Keratinocyte (primary cell): ENCODE results near the gene CCDC70. TPM values are rescaled to one million over a fixed set of nuclear protein-coding genes. Genes with fewer than 3 reads are reported as not detected.
"Not testable (repeated sequence)": the region's sequence is repeated elsewhere in the genome, so short reads cannot be mapped to it uniquely, and the experiment has no call there.

Source experiments
- DNase-seq: peaks from one replicate; pipeline ENCODE4 v3.0.0-alpha.2; 2011; ENCODE audit warnings: low read depth, missing footprints, low spot score
- FAIRE-seq: peaks from 2 replicates; lab custom pipeline; 2011; peaks lifted over from hg19 to GRCh38; lab: Jason Lieb, UNC
- H2AFZ ChIP-seq: 2 replicates; pipeline ENCODE4 v1.6.0; 2012; ENCODE audit warnings: low read length, control low read depth, inconsistent platforms; ENCODE audit not compliant: control insufficient read depth
- H3K27ac ChIP-seq: 2 replicates; pipeline ENCODE4 v1.5.1; 2011; ENCODE audit warnings: low read length; ENCODE audit not compliant: control insufficient read depth, insufficient read depth
- H3K27me3 ChIP-seq: 3 replicates; pipeline ENCODE4 v1.6.0; 2011; ENCODE audit warnings: low read length; ENCODE audit not compliant: control insufficient read depth, insufficient read depth; ENCODE audit errors: extremely low read depth
- H3K36me3 ChIP-seq, 2 experiments: 2 replicates in 1 of 2; 3 replicates in 1 of 2; pipeline ENCODE4 v1.5.1; 2011; ENCODE audit warnings: low read length in 2 of 2, mild to moderate bottlenecking in 1 of 2; ENCODE audit not compliant: control insufficient read depth in 2 of 2, insufficient read depth in 2 of 2; ENCODE audit errors: extremely low read depth in 1 of 2
- H3K4me1 ChIP-seq: 3 replicates; pipeline ENCODE4 v1.5.1; 2011; ENCODE audit warnings: low read length; ENCODE audit not compliant: control insufficient read depth, insufficient read depth; ENCODE audit errors: extremely low read depth
- H3K4me2 ChIP-seq: 3 replicates; pipeline ENCODE4 v1.6.0; 2011; ENCODE audit warnings: low read depth, low read length; ENCODE audit not compliant: control insufficient read depth, insufficient read depth; ENCODE audit errors: extremely low read depth
- H3K4me3 ChIP-seq, 3 experiments: fragments of 200-600 bp in 1 of 3; sonication (generic) in 1 of 3; 2 replicates in 2 of 3; 3 replicates in 1 of 3; pipeline ENCODE4 v1.5.1; 2011 to 2016; ENCODE audit warnings: low read length in 3 of 3, mild to moderate bottlenecking in 3 of 3, control low read depth in 2 of 3, inconsistent platforms in 1 of 3, low read depth in 1 of 3, mixed read lengths in 1 of 3, mixed run types in 1 of 3, moderate library complexity in 1 of 3; ENCODE audit not compliant: control insufficient read depth in 2 of 3, insufficient read depth in 2 of 3; ENCODE audit errors: extremely low read depth in 1 of 3
- H3K79me2 ChIP-seq: 2 replicates; pipeline ENCODE4 v1.6.0; 2012; ENCODE audit warnings: low read length; ENCODE audit not compliant: control insufficient read depth, insufficient read depth
- H3K9ac ChIP-seq: 3 replicates; pipeline ENCODE4 v1.6.0; 2011; ENCODE audit warnings: low read length; ENCODE audit not compliant: control insufficient read depth, insufficient read depth; ENCODE audit errors: extremely low read depth
- H3K9me1 ChIP-seq: 3 replicates; pipeline ENCODE4 v1.6.0; 2011; ENCODE audit warnings: low read length; ENCODE audit not compliant: control insufficient read depth, insufficient read depth; ENCODE audit errors: extremely low read depth
- H3K9me3 ChIP-seq: 2 replicates; pipeline ENCODE4 v1.5.1; 2012; ENCODE audit warnings: low read depth, low read length; ENCODE audit not compliant: control insufficient read depth
- H4K20me1 ChIP-seq: 3 replicates; pipeline ENCODE4 v1.6.0; 2011; ENCODE audit warnings: low read length; ENCODE audit not compliant: control insufficient read depth, insufficient read depth; ENCODE audit errors: extremely low read depth
- EZH2 ChIP-seq: IDR thresholded peaks from one replicate; pipeline ENCODE4 v1.6.1; 2012; ENCODE audit warnings: inconsistent platforms, mild to moderate bottlenecking, low read length, moderate library complexity
- dilution Hi-C: fragments of 300-500 bp; cut with MboI; formaldehyde crosslinking; loops from one replicate; pipeline ENCODE4 v1.7.0; 2020; ENCODE audit warnings: low sequenced_read_pairs; ENCODE audit not compliant: extremely low pct_ligation_motif_present
- polyA plus RNA-seq, 5 experiments: library from polyadenylated mRNA; depleted of rRNA in 3 of 5; stranded (reverse) in 3 of 5; stranded (forward) in 1 of 5; unstranded in 1 of 5; fragments of >200 nt; gene quantifications; 1 replicate in 1 of 5; 2 replicates in 3 of 5; 3 replicates in 1 of 5; pipeline versions ENCODE4 v1.2.1 to v1.2.3, GENCODE V29; 2011 to 2012; ENCODE audit warnings: missing spikeins in 2 of 5, low read depth in 1 of 5, low replicate concordance in 1 of 5
- TF ChIP-seq, protein P1 (sequence below), 3 experiments: IDR thresholded peaks in 1 of 3; conservative IDR thresholded peaks in 1 of 3; optimal IDR thresholded peaks in 1 of 3; 2 replicates in 2 of 3; 3 replicates in 1 of 3; pipeline versions ENCODE3 to v1.5.1; 2011; ENCODE audit warnings: low read length in 3 of 3, mild to moderate bottlenecking in 3 of 3, moderate library complexity in 2 of 3, control low read depth in 1 of 3, inconsistent platforms in 1 of 3; ENCODE audit not compliant: insufficient read depth in 2 of 3; ENCODE audit errors: extremely low read depth in 1 of 3

The CCDC70 gene
- polyA plus RNA-seq, 1 donor (not counting 4 experiments of a cell fraction or from before 2014, with no cell fraction given): not detected

DNA sequence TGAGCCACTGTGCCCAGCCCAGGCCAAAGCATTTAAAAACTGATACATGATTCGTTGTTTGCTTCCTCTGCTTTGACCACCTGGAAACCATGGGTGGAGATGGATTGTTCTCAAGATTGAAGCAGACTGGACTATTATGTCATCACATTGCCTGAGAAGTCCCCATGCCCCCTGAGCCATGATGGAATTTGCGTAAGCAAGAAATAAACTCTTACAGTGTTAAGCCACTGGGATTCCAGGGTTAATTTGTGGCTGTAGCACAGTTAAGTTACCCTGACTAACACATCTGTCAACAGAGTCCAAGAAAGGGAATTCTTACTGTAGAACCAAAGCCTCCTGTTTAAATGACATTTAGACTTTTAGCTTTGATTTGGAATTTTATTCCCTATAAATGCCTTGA, 38.4 kb upstream of the CCDC70 start:
- no peak for FAIRE-seq

DNA sequence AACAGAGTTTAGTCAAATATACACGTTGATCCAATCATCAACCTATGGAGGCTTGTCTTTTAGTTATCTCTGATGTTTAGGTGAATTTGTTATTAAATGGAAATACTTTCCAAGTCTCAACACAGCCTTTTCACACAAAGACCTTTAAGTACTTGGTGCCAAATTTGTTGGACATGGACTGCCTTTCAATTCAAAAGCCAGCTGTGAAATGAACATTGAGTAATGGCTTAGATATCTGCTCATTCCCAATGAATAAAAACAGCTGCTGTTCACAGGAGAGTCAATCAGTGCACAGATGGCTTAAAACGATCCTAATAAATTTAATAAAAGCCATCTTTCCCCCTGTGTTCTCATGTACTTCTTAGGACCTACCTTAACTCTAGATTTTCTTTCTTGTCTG, 37.9 kb upstream of the CCDC70 start:
- Histone ChIP-seq H3K4me1 (peaks cover 7% of the 10 kb centered on the region), H3K27ac (no peak overlapping the region), H3K4me2 (no peak overlapping the region), H3K9ac (no peak overlapping the region), H3K27me3 (peaks cover 32% of the 10 kb centered on the region), H2AFZ (no peak overlapping the region), H3K9me3 (no peaks in the 10 kb centered on the region), H3K79me2 (no peaks in the 10 kb centered on the region), H3K36me3 (no peaks in the 10 kb centered on the region), H3K9me1 (no peaks in the 10 kb centered on the region), H3K4me3 (no peak overlapping the region), H4K20me1 (no peaks in the 10 kb centered on the region)
- FAIRE-seq (no peak), DNase-seq (no peak)
- dilution Hi-C loops: no loop called here
- TF ChIP-seq EZH2: no peak
- TF ChIP-seq, protein P1, sequence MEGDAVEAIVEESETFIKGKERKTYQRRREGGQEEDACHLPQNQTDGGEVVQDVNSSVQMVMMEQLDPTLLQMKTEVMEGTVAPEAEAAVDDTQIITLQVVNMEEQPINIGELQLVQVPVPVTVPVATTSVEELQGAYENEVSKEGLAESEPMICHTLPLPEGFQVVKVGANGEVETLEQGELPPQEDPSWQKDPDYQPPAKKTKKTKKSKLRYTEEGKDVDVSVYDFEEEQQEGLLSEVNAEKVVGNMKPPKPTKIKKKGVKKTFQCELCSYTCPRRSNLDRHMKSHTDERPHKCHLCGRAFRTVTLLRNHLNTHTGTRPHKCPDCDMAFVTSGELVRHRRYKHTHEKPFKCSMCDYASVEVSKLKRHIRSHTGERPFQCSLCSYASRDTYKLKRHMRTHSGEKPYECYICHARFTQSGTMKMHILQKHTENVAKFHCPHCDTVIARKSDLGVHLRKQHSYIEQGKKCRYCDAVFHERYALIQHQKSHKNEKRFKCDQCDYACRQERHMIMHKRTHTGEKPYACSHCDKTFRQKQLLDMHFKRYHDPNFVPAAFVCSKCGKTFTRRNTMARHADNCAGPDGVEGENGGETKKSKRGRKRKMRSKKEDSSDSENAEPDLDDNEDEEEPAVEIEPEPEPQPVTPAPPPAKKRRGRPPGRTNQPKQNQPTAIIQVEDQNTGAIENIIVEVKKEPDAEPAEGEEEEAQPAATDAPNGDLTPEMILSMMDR (optimal IDR thresholded peaks at IDR 0.05 in 1 of 3, IDR thresholded peaks at IDR 0.05 in 1 of 3, conservative IDR thresholded peaks at IDR 0.05 in 1 of 3; ENCODE audit: extremely low read depth in 1 of 3, insufficient read depth in 2 of 3, low read length in 3 of 3): no peak

More for the DNA sequence above, 38.4 kb upstream of the CCDC70 start:
- Histone ChIP-seq H3K4me3 (no peak overlapping the region), H3K27me3 (peaks cover 31% of the 10 kb centered on the region), H4K20me1 (no peaks in the 10 kb centered on the region), H3K9me3 (no peaks in the 10 kb centered on the region), H3K4me2 (no peak overlapping the region), H3K9ac (no peak overlapping the region), H3K36me3 (no peaks in the 10 kb centered on the region), H3K79me2 (no peaks in the 10 kb centered on the region), H3K9me1 (no peaks in the 10 kb centered on the region), H3K4me1 (peaks cover 7% of the 10 kb centered on the region), H3K27ac (no peak overlapping the region), H2AFZ (no peak overlapping the region)
- TF ChIP-seq EZH2: no peak
- TF ChIP-seq, protein P1 (optimal IDR thresholded peaks at IDR 0.05 in 1 of 3, IDR thresholded peaks at IDR 0.05 in 1 of 3, conservative IDR thresholded peaks at IDR 0.05 in 1 of 3; ENCODE audit: extremely low read depth in 1 of 3, insufficient read depth in 2 of 3, low read length in 3 of 3): no peak
- dilution Hi-C loops: no loop called here
- no peak for DNase-seq

DNA sequence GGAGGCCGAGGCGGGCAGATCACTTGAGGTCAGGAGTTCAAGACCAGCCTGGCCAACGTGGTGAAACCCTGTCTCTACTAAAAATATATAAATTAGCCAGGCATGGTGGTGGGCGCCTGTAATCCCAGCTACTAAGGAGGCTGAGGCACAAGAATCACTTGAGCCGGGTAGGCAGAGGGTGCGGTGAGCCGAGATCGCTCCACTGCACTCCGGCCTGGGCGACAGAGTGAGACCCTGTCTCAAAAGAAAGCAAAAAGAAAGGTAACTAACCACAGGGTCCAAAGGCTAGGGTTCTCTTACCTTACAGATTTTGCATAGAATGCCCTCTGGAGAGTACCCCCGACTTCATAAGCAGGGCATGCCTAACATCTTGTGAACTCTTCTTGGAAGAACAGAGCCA, 37.1 kb upstream of the CCDC70 start:
- H4K20me1 ChIP-seq, H2AFZ ChIP-seq, H3K4me2 ChIP-seq, H3K9me1 ChIP-seq, DNase-seq, FAIRE-seq, H3K36me3 ChIP-seq, H3K9ac ChIP-seq, H3K4me3 ChIP-seq, H3K27ac ChIP-seq, H3K79me2 ChIP-seq, H3K9me3 ChIP-seq, dilution Hi-C loops, H3K4me1 ChIP-seq: not testable (repeated sequence)
- peaks cover 24% of the 10 kb centered on the region for H3K27me3 ChIP-seq
